IMR-90 (cell line): Measurements from ENCODE around the gene FJX1. TPM values are rescaled to one million over a fixed set of nuclear protein-coding genes. Genes with fewer than 3 reads are reported as not detected.

ENCODE experiments used
- ATAC-seq: fragments of 200-7000 bp; cut with Tn5 transposase; 2 replicates; pipeline ENCODE4 v1.9.1; 2020; ENCODE audit warnings: low read depth, mild to moderate bottlenecking, moderate library complexity
- BruUV-seq: library from RNA; stranded (reverse); fragments of 400-500 nt; replicated peaks from 2 replicates; lab custom pipeline; 2021; lab: Mats Ljungman, UMichigan
- CTCF ChIA-PET: fragments of 300-600 bp; formaldehyde crosslinking; extraction: SDS; loops from one replicate; lab custom pipeline; 2021; ENCODE audit warnings: antibody characterized with exemption; lab: Yijun Ruan, JAX
- POLR2A ChIA-PET: fragments of 300-600 bp; sonication (Branson Sonifier 250); formaldehyde crosslinking; loops from one replicate; lab custom pipeline; 2022; ENCODE audit warnings: antibody characterized with exemption; ENCODE audit not compliant: unreplicated experiment; lab: Charles Lee
- DNase-seq: peaks from one replicate; pipeline ENCODE4 v3.0.0; 2013
- H2AFZ ChIP-seq: replicated peaks from 2 replicates; pipeline ENCODE3; 2013; ENCODE audit warnings: low read length, mild to moderate bottlenecking; ENCODE audit not compliant: poor library complexity
- H2AK5ac ChIP-seq: 2 replicates; pipeline ENCODE4 v1.6.1; 2013; ENCODE audit warnings: low read depth, low read length, inconsistent platforms
- H2AK9ac ChIP-seq: replicated peaks from 2 replicates; pipeline ENCODE3; 2013; ENCODE audit warnings: mild to moderate bottlenecking, low read depth, low read length, moderate library complexity; ENCODE audit not compliant: poor library complexity
- H2BK120ac ChIP-seq: 2 replicates; pipeline ENCODE4 v1.6.1; 2013; ENCODE audit warnings: low read depth, low read length, inconsistent platforms
- H2BK15ac ChIP-seq: 3 replicates; pipeline ENCODE4 v1.6.1; 2013; ENCODE audit warnings: low read depth, low read length, inconsistent platforms
- H2BK20ac ChIP-seq: 2 replicates; pipeline ENCODE4 v1.6.1; 2013; ENCODE audit warnings: low read depth, mild to moderate bottlenecking, inconsistent platforms, low read length, moderate library complexity
- H2BK5ac ChIP-seq: 2 replicates; pipeline ENCODE4 v1.6.1; 2013; ENCODE audit warnings: mild to moderate bottlenecking, low read depth, low read length, inconsistent platforms; ENCODE audit not compliant: poor library complexity, severe bottlenecking
- H3K14ac ChIP-seq: replicated peaks from 2 replicates; pipeline ENCODE4 v1.6.1; 2013; ENCODE audit warnings: low read depth, low read length, inconsistent platforms
- H3K18ac ChIP-seq: 2 replicates; pipeline ENCODE4 v1.6.1; 2013; ENCODE audit warnings: low read depth, low read length, control low read depth
- H3K23ac ChIP-seq: 2 replicates; pipeline ENCODE4 v1.6.1; 2013; ENCODE audit warnings: low read depth, low read length, inconsistent platforms
- H3K27ac ChIP-seq: 2 replicates; pipeline ENCODE4 v1.5.1; 2013; ENCODE audit warnings: mild to moderate bottlenecking, control low read depth, low read length; ENCODE audit not compliant: insufficient read depth
- H3K27me3 ChIP-seq: 2 replicates; pipeline ENCODE4 v1.6.1; 2013; ENCODE audit warnings: low read length; ENCODE audit not compliant: control insufficient read depth, insufficient read depth
- H3K36me3 ChIP-seq: 2 replicates; pipeline ENCODE4 v1.6.1; 2013; ENCODE audit warnings: low read length, mixed read lengths; ENCODE audit not compliant: control insufficient read depth, insufficient read depth
- H3K4ac ChIP-seq: 2 replicates; pipeline ENCODE4 v1.6.1; 2013; ENCODE audit warnings: low read depth, low read length, inconsistent platforms
- H3K4me1 ChIP-seq: 2 replicates; pipeline ENCODE4 v1.6.1; 2013; ENCODE audit warnings: low read length, mixed read lengths; ENCODE audit not compliant: control insufficient read depth, insufficient read depth
- H3K4me2 ChIP-seq: 2 replicates; pipeline ENCODE4 v1.6.1; 2013; ENCODE audit warnings: low read depth, mild to moderate bottlenecking, control low read depth, low read length, moderate library complexity
- H3K4me3 ChIP-seq: 2 replicates; pipeline ENCODE4 v1.5.1; 2013; ENCODE audit warnings: low read depth, mild to moderate bottlenecking, control low read depth, low read length, moderate library complexity; ENCODE audit not compliant: insufficient read depth
- H3K56ac ChIP-seq: 2 replicates; pipeline ENCODE4 v1.6.1; 2013; ENCODE audit warnings: low read length, inconsistent platforms; ENCODE audit not compliant: insufficient read depth; ENCODE audit errors: extremely low read depth
- H3K79me1 ChIP-seq, 2 experiments: 2 replicates each; pipeline ENCODE4 v1.6.1; 2013; ENCODE audit warnings: low read length in 2 of 2, inconsistent platforms in 1 of 2, low read depth in 1 of 2
- H3K9ac ChIP-seq: 2 replicates; pipeline ENCODE4 v1.6.1; 2013; ENCODE audit warnings: low read depth, low read length, control low read depth
- H3K9me1 ChIP-seq: 2 replicates; pipeline ENCODE4 v1.6.1; 2013; ENCODE audit warnings: low read length, inconsistent platforms; ENCODE audit not compliant: insufficient read depth
- H3K9me3 ChIP-seq: 2 replicates; pipeline ENCODE4 v1.6.1; 2013; ENCODE audit warnings: low read length; ENCODE audit not compliant: control insufficient read depth, insufficient read depth
- H4K20me1 ChIP-seq: 2 replicates; pipeline ENCODE4 v1.6.1; 2013; ENCODE audit warnings: low read length, inconsistent platforms; ENCODE audit not compliant: insufficient read depth
- H4K5ac ChIP-seq: 2 replicates; pipeline ENCODE4 v1.6.1; 2013; ENCODE audit warnings: mild to moderate bottlenecking, low read depth, low read length, control low read depth
- H4K8ac ChIP-seq, 2 experiments: 2 replicates each; pipeline ENCODE4 v1.6.1; 2013; ENCODE audit warnings: low read depth in 2 of 2, low read length in 2 of 2, control low read depth in 1 of 2, inconsistent platforms in 1 of 2
- H4K91ac ChIP-seq: 2 replicates; pipeline ENCODE4 v1.6.1; 2013; ENCODE audit warnings: low read depth, low read length, inconsistent platforms; ENCODE audit not compliant: insufficient read depth
- BHLHE40 ChIP-seq: fragments of 150-350 bp; IDR thresholded peaks from 2 replicates; pipeline ENCODE4 v1.6.1; 2016; ENCODE audit warnings: mild to moderate bottlenecking, low read depth, low read length
- CEBPB ChIP-seq: IDR thresholded peaks from 2 replicates; pipeline ENCODE4 v1.6.1; 2012; ENCODE audit warnings: low read depth, low read length, improper control_type of control experiment
- CHD1 ChIP-seq: IDR thresholded peaks from 2 replicates; pipeline ENCODE4 v1.6.1; 2012; ENCODE audit warnings: low read depth, low read length, improper control_type of control experiment
- MAFK ChIP-seq: IDR thresholded peaks from 2 replicates; pipeline ENCODE4 v1.6.1; 2012; ENCODE audit warnings: low read depth, low read length, improper control_type of control experiment
- MAZ ChIP-seq: IDR thresholded peaks from 2 replicates; pipeline ENCODE4 v1.6.1; 2012; ENCODE audit warnings: low read depth, mild to moderate bottlenecking, low read length, improper control_type of control experiment, moderate library complexity, borderline replicate concordance
- NFE2L2 ChIP-seq: fragments of 150-350 bp; IDR thresholded peaks from 2 replicates; pipeline ENCODE4 v1.6.1; 2016; ENCODE audit warnings: low read depth, mild to moderate bottlenecking, low read length
- POLR2A ChIP-seq: IDR thresholded peaks from 2 replicates; pipeline ENCODE4 v1.6.1; 2012; ENCODE audit warnings: mild to moderate bottlenecking, low read depth, low read length
- RAD21 ChIP-seq: IDR thresholded peaks from 2 replicates; pipeline ENCODE4 v1.6.1; 2012; ENCODE audit warnings: low read length, improper control_type of control experiment
- RCOR1 ChIP-seq: IDR thresholded peaks from 2 replicates; pipeline ENCODE4 v1.6.1; 2012; ENCODE audit warnings: mild to moderate bottlenecking, low read length, improper control_type of control experiment; ENCODE audit not compliant: insufficient replicate concordance
- SMC3 ChIP-seq: fragments of 150-350 bp; IDR thresholded peaks from 2 replicates; pipeline ENCODE4 v1.6.1; 2016; ENCODE audit warnings: low read depth, mild to moderate bottlenecking, antibody characterized with exemption, low read length, moderate library complexity
- WGBS, 2 experiments: methylation state at CpG; one replicate each; pipeline versions ENCODE4 v1.1.5 to v1.1.7; 2013; ENCODE audit warnings: missing lambda C conversion rate in 2 of 2; ENCODE audit not compliant: insufficient read length in 1 of 2; ENCODE audit errors: extremely low coverage in 2 of 2; 5-methylcytosine and 5-hydroxymethylcytosine counted together
- dilution Hi-C: fragments of 300-500 bp; cut with HindIII; formaldehyde crosslinking; loops from one replicate; pipeline ENCODE4 v1.14.3; 2018; ENCODE audit warnings: low sequenced_read_pairs; ENCODE audit not compliant: unreplicated experiment
- in situ Hi-C: fragments of 300-500 bp; cut with MboI; formaldehyde crosslinking; loops from 3 replicates; pipeline ENCODE4 v1.14.3; 2019; ENCODE audit warnings: low sequenced_read_pairs, inconsistent platforms, mixed read lengths
- intact Hi-C: fragments of 100-400 bp; cut with micrococcal nuclease; formaldehyde crosslinking; loops from 2 replicates; pipeline ENCODE4 v1.10.0; 2022
- polyA plus RNA-seq, 3 experiments: library from polyadenylated mRNA; depleted of rRNA; stranded (reverse); fragments of >200 nt; gene quantifications; 2 replicates each; pipeline ENCODE4 v1.2.3, GENCODE V29; 2012; ENCODE audit warnings: low replicate concordance in 1 of 3
- total RNA-seq: library from RNA; depleted of rRNA; stranded (reverse); fragments of >200 nt; gene quantifications from 2 replicates; pipeline ENCODE4 v1.2.3, GENCODE V29; 2012
- TF ChIP-seq, protein P1 (sequence below): conservative IDR thresholded peaks from 2 replicates; pipeline ENCODE4 v1.5.1; 2012; ENCODE audit warnings: mild to moderate bottlenecking, low read depth, low read length, improper control_type of control experiment
- TF ChIP-seq, protein P2 (sequence below): fragments of 150-350 bp; IDR thresholded peaks from 2 replicates; pipeline ENCODE4 v1.6.1; 2017; ENCODE audit warnings: mild to moderate bottlenecking, antibody characterized with exemption, low read length, low read depth
- TF ChIP-seq, protein P3 (sequence below): fragments of 150-350 bp; IDR thresholded peaks from 2 replicates; pipeline ENCODE4 v1.6.1; 2016; ENCODE audit warnings: low read depth, mild to moderate bottlenecking, low read length, moderate library complexity, borderline replicate concordance

FJX1 gene
- total and polyA plus RNA-seq, 2 of the 4 experiments (the other 2 are of a cell fraction) = 8.4 to 11.2 TPM

DNA sequence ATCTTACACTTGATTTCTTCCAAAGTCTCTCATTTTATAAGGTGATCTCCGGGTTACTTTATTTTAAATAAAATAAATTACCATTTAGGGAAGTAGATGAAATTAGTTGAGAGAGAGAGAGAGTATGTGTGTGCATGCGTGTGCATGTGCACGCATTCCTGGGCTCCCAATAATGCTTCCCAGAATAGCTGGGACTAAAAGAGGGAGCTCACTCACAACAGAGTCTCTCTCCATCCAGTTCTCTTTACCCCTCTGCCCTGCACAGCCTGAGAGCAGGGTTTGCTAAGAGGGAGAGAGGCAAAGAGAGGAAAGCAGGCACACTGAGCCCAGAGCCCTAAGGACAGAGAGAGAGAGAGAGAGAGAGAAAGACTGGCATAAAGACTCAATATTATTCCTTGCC, 33.0 kb downstream of the FJX1 start:
- Histone ChIP-seq H3K23ac (no peak overlapping the region), H3K4ac (no peak overlapping the region), H2BK120ac (no peak overlapping the region), H4K91ac (no peak overlapping the region), H2BK5ac (no peak overlapping the region), H3K9me1 (0 out of 2 replicates have a peak, but pooled peaks cover 4% of the 10 kb centered on the region), H2AK9ac (no peak overlapping the region), H4K5ac (no peak overlapping the region), H3K9me3 (no peaks in the 10 kb centered on the region), H3K14ac (no peak overlapping the region), H3K56ac (no peak overlapping the region), H3K36me3 (no peaks in the 10 kb centered on the region), H2BK20ac (no peak overlapping the region), H3K4me2 (no peak overlapping the region), H4K8ac (no peak overlapping the region), H3K4me1 (peaks cover 2% of the 10 kb centered on the region; the same call in 1 of the 2 replicates), H3K4me3 (no peak overlapping the region), H3K27me3 (no peaks in the 10 kb centered on the region), H3K9ac (no peak overlapping the region), H4K20me1 (no peaks in the 10 kb centered on the region), H2AFZ (no peak overlapping the region), H3K18ac (no peak overlapping the region), H2BK15ac (no peak overlapping the region), H2AK5ac (no peak overlapping the region), H3K27ac (no peak overlapping the region), H3K79me1 (no peaks in the 10 kb centered on the region)
- ChIA-PET POLR2A (no interaction called here), CTCF (no interaction called here)
- intact Hi-C loops = no loop called here
- ATAC-seq (no peak), DNase-seq (no peak)
- in situ Hi-C loops = no loop called here
- dilution Hi-C loops = no loop called here
- TF ChIP-seq CEBPB (no peak), RCOR1 (no peak), POLR2A (no peak), CHD1 (no peak), MAZ (no peak), SMC3 (no peak), RAD21 (no peak), MAFK (no peak), BHLHE40 (no peak), NFE2L2 (no peak)
- TF ChIP-seq, protein P1, sequence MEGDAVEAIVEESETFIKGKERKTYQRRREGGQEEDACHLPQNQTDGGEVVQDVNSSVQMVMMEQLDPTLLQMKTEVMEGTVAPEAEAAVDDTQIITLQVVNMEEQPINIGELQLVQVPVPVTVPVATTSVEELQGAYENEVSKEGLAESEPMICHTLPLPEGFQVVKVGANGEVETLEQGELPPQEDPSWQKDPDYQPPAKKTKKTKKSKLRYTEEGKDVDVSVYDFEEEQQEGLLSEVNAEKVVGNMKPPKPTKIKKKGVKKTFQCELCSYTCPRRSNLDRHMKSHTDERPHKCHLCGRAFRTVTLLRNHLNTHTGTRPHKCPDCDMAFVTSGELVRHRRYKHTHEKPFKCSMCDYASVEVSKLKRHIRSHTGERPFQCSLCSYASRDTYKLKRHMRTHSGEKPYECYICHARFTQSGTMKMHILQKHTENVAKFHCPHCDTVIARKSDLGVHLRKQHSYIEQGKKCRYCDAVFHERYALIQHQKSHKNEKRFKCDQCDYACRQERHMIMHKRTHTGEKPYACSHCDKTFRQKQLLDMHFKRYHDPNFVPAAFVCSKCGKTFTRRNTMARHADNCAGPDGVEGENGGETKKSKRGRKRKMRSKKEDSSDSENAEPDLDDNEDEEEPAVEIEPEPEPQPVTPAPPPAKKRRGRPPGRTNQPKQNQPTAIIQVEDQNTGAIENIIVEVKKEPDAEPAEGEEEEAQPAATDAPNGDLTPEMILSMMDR = no peak
- TF ChIP-seq, protein P2, sequence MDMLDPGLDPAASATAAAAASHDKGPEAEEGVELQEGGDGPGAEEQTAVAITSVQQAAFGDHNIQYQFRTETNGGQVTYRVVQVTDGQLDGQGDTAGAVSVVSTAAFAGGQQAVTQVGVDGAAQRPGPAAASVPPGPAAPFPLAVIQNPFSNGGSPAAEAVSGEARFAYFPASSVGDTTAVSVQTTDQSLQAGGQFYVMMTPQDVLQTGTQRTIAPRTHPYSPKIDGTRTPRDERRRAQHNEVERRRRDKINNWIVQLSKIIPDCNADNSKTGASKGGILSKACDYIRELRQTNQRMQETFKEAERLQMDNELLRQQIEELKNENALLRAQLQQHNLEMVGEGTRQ = no peak
- TF ChIP-seq, protein P3, sequence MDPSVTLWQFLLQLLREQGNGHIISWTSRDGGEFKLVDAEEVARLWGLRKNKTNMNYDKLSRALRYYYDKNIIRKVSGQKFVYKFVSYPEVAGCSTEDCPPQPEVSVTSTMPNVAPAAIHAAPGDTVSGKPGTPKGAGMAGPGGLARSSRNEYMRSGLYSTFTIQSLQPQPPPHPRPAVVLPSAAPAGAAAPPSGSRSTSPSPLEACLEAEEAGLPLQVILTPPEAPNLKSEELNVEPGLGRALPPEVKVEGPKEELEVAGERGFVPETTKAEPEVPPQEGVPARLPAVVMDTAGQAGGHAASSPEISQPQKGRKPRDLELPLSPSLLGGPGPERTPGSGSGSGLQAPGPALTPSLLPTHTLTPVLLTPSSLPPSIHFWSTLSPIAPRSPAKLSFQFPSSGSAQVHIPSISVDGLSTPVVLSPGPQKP = no peak
- no CpG with 5 or more reads among the region's 3 CpGs for WGBS, 2 experiments
- BruUV-seq = no TSS peak
